ENCODE results near the gene SLC2A3.

- TF ChIP-seq CTCF (IDR thresholded peaks at IDR 0.05) (no peak), POLR2A (IDR thresholded peaks at IDR 0.05) (no peak)
Observed at GRCh38 chr12:7905071-7905470, 30.9 kb downstream of the SLC2A3 start.

All from Peyer's patch (tissue), 4 donors.